Esophagus muscularis mucosa (tissue), 4 donors: ENCODE data around the gene TRDMT1. TPM values are rescaled to one million over a fixed set of nuclear protein-coding genes. Genes with fewer than 3 reads are reported as not detected.

Experiments used
- DNase-seq: peaks from one replicate; pipeline ENCODE4 v3.0.0-alpha.2; 2017; ENCODE audit errors: extremely low spot score
- H3K27ac ChIP-seq, 4 donors: fragments of 200-600 bp; sonication (generic); replicated peaks in 1 of 4; 1 replicate in 3 of 4; 2 replicates in 1 of 4; pipeline ENCODE4 v1.5.1; 2016 to 2019; ENCODE audit warnings: mild to moderate bottlenecking in 1 of 4
- H3K27me3 ChIP-seq, 4 donors: fragments of 200-600 bp; sonication (generic); one replicate each; pipeline versions ENCODE4 v1.5.1 to v1.6.0; 2016 to 2019
- H3K36me3 ChIP-seq, 4 donors: fragments of 200-600 bp; sonication (generic); one replicate each; pipeline ENCODE4 v1.5.1; 2016 to 2019
- H3K4me1 ChIP-seq, 4 donors: fragments of 200-600 bp; sonication (generic); one replicate each; pipeline ENCODE4 v1.5.1; 2016 to 2019
- H3K4me3 ChIP-seq, 4 donors: fragments of 200-600 bp; sonication (generic); 1 replicate in 2 of 4; 2 replicates in 2 of 4; pipeline ENCODE4 v1.5.1; 2016 to 2019; ENCODE audit warnings: mild to moderate bottlenecking in 4 of 4, moderate library complexity in 1 of 4
- H3K9me3 ChIP-seq, 4 donors: fragments of 200-600 bp; sonication (generic); 1 replicate in 3 of 4; 2 replicates in 1 of 4; pipeline ENCODE4 v1.5.1; 2016 to 2019
- CTCF ChIP-seq, 3 experiments: fragments of 200-600 bp in 2 of 3; fragments of 450-650 bp in 1 of 3; sonication (generic) in 2 of 3; IDR thresholded peaks; one replicate each; pipeline ENCODE4 v1.5.1; 2017 to 2019; ENCODE audit warnings: antibody characterized with exemption in 3 of 3, mild to moderate bottlenecking in 2 of 3, moderate library complexity in 1 of 3
- EP300 ChIP-seq: sonication (generic); formaldehyde crosslinking; IDR thresholded peaks from one replicate; pipeline ENCODE4 v1.6.1; 2017; ENCODE audit warnings: antibody characterized with exemption
- POLR2A ChIP-seq: fragments of 450-650 bp; IDR thresholded peaks from one replicate; pipeline ENCODE4 v1.6.1; 2017; ENCODE audit warnings: antibody characterized with exemption, moderate library complexity, mild to moderate bottlenecking, low read depth
- POLR2AphosphoS5 ChIP-seq, 2 donors: sonication (generic); formaldehyde crosslinking; IDR thresholded peaks; one replicate each; pipeline ENCODE4 v1.6.1; 2017; ENCODE audit warnings: antibody characterized with exemption in 2 of 2
- WGBS: methylation state at CpG from one replicate; pipeline ENCODE4 v1.1.5; 2018; 5-methylcytosine and 5-hydroxymethylcytosine counted together
- intact Hi-C: fragments of 100-400 bp; cut with DNase I; formaldehyde crosslinking; loops from one replicate; pipeline ENCODE4 v1.15.1; 2023
- total RNA-seq, 4 donors: library from RNA; depleted of rRNA; stranded (reverse); fragments of >200 nt; gene quantifications; one replicate each; pipeline versions ENCODE4 v1.1.0 to v1.2.1, GENCODE V29; 2016

Gene TRDMT1
- total RNA-seq, 4 donors from 2014 or later: 4.8 to 5.8 (median 5.5) TPM

- H3K27ac ChIP-seq: peak overlapping the region; percentile 91 to 96 (median 94)
- intact Hi-C loops: loop anchor here (2.0 kb wide), 1 partner anchor 31 kb away; no protein-coding TSS in a partner anchor
- H3K4me1 ChIP-seq: peaks cover 13 to 24% (median 20%) of the 10 kb centered on the region in 4 donors
- WGBS: 30% methylated on average over 10 of the region's 10 CpGs
- H3K27me3 ChIP-seq: no peaks in the 10 kb centered on the region
- no peaks in the 10 kb centered on the region for H3K36me3 ChIP-seq
- H3K4me3 ChIP-seq: peak overlapping the region; percentile 68 to 84 (median 80)
- no peak for TF ChIP-seq EP300
- no peak for TF ChIP-seq CTCF (IDR thresholded peaks at IDR 0.05)
- no peak for TF ChIP-seq POLR2A
- no peak for TF ChIP-seq POLR2AphosphoS5 (IDR thresholded peaks at IDR 0.05)
- H3K9me3 ChIP-seq: no peaks in the 10 kb centered on the region
- no peak for DNase-seq
These were observed 1.2 kb downstream of the TRDMT1 start for GRCh38 chr10:17200001-17200911.

- peak overlapping the region in 3 of 4 donors; percentile 78 to 84 (median 81) for H3K4me3 ChIP-seq
- DNase-seq: no peak
- peaks cover 13 to 24% (median 20%) of the 10 kb centered on the region in 4 donors for H3K4me1 ChIP-seq
- H3K9me3 ChIP-seq: no peaks in the 10 kb centered on the region
- peak overlapping the region; percentile 91 to 96 (median 94) for H3K27ac ChIP-seq
- no peaks in the 10 kb centered on the region for H3K27me3 ChIP-seq
- intact Hi-C loops: no loop called here
- H3K36me3 ChIP-seq: no peaks in the 10 kb centered on the region
- 36% methylated on average over 9 of the region's 9 CpGs for WGBS
- TF ChIP-seq EP300 (no peak), POLR2A (no peak), POLR2AphosphoS5 (IDR thresholded peaks at IDR 0.05) (no peak), CTCF (IDR thresholded peaks at IDR 0.05) (no peak)
These were observed 2.1 kb downstream of the TRDMT1 start for GRCh38 chr10:17199351-17199804.

GRCh38 chr10:17196573-17196972, 4.9 kb downstream of the TRDMT1 start:
- no peak overlapping the region for H3K4me3 ChIP-seq
- no peaks in the 10 kb centered on the region for H3K27me3 ChIP-seq
- intact Hi-C loops: no loop called here
- no peak overlapping the region for H3K27ac ChIP-seq
- H3K36me3 ChIP-seq: no peaks in the 10 kb centered on the region
- no peak for DNase-seq
- 57% methylated on average over 3 of the region's 3 CpGs for WGBS
- TF ChIP-seq POLR2AphosphoS5 (IDR thresholded peaks at IDR 0.05): no peak
- no peak for TF ChIP-seq POLR2A
- no peak for TF ChIP-seq EP300
- no peak for TF ChIP-seq CTCF (IDR thresholded peaks at IDR 0.05)
- peaks cover 12 to 19% (median 16%) of the 10 kb centered on the region in 4 donors for H3K4me1 ChIP-seq
- no peaks in the 10 kb centered on the region for H3K9me3 ChIP-seq

GRCh38 chr10:17196045-17196444, 5.4 kb downstream of the TRDMT1 start:
- H3K27ac ChIP-seq: no peak overlapping the region

More at GRCh38 chr10:17196045-17196444, 5.4 kb downstream of the TRDMT1 start:
- Histone ChIP-seq H3K9me3 (no peaks in the 10 kb centered on the region), H3K27me3 (no peaks in the 10 kb centered on the region), H3K4me3 (no peak overlapping the region), H3K36me3 (no peaks in the 10 kb centered on the region), H3K4me1 (peaks cover 11 to 18% (median 15%) of the 10 kb centered on the region in 4 donors)
- no peak for DNase-seq
- no peak for TF ChIP-seq POLR2AphosphoS5 (IDR thresholded peaks at IDR 0.05)
- no peak for TF ChIP-seq POLR2A
- TF ChIP-seq EP300: no peak
- no peak for TF ChIP-seq CTCF (IDR thresholded peaks at IDR 0.05)
- intact Hi-C loops: no loop called here
- 41% methylated on average over 2 of the region's 2 CpGs for WGBS
